Gastrocnemius medialis (tissue), 4 donors: ENCODE data around the gene TTLL3. TPM values are rescaled to one million over a fixed set of nuclear protein-coding genes. Genes with fewer than 3 reads are reported as not detected.

ENCODE experiments used
- ATAC-seq, 2 donors: fragments of 150-250 bp; one replicate each; pipeline ENCODE4 v1.9.1; 2016
- DNase-seq, 2 donors: peaks; one replicate each; pipeline ENCODE4 v3.0.0-alpha.2; 2019
- H3K27ac ChIP-seq, 4 donors: fragments of 200-600 bp; sonication (generic); 1 replicate in 1 of 4; 2 replicates in 3 of 4; pipeline ENCODE4 v1.5.1; 2016 to 2018; ENCODE audit warnings: mild to moderate bottlenecking in 2 of 4, moderate library complexity in 1 of 4
- H3K27me3 ChIP-seq, 3 donors: fragments of 200-600 bp; sonication (generic) in 2 of 3; 1 replicate in 1 of 3; 2 replicates in 2 of 3; pipeline versions ENCODE4 v1.5.1 to v1.6.0; 2016 to 2019; ENCODE audit warnings: mild to moderate bottlenecking in 1 of 3, moderate library complexity in 1 of 3
- H3K36me3 ChIP-seq, 2 donors: fragments of 200-600 bp; sonication (generic) in 1 of 2; one replicate each; pipeline ENCODE4 v1.5.1; 2017 to 2018
- H3K4me1 ChIP-seq, 2 donors: fragments of 200-600 bp; sonication (generic) in 1 of 2; one replicate each; pipeline ENCODE4 v1.5.1; 2016 to 2017; ENCODE audit warnings: mild to moderate bottlenecking in 2 of 2
- H3K4me3 ChIP-seq, 4 donors: fragments of 200-600 bp; sonication (generic) in 3 of 4; 1 replicate in 1 of 4; 2 replicates in 3 of 4; pipeline ENCODE4 v1.5.1; 2016 to 2019; ENCODE audit warnings: mild to moderate bottlenecking in 2 of 4
- H3K9me3 ChIP-seq, 3 donors: fragments of 200-600 bp; sonication (generic) in 2 of 3; 1 replicate in 1 of 3; 2 replicates in 2 of 3; pipeline ENCODE4 v1.5.1; 2016 to 2019
- CTCF ChIP-seq, 5 experiments: fragments of 450-650 bp in 3 of 5; fragments of 200-600 bp in 2 of 5; sonication (generic) in 2 of 5; IDR thresholded peaks in 4 of 5; conservative IDR thresholded peaks in 1 of 5; 1 replicate in 4 of 5; 2 replicates in 1 of 5; pipeline ENCODE4 v1.5.1; 2016 to 2019; ENCODE audit warnings: antibody characterized with exemption in 5 of 5, mild to moderate bottlenecking in 3 of 5, moderate library complexity in 3 of 5
- POLR2A ChIP-seq, 2 donors: fragments of 450-650 bp; IDR thresholded peaks; one replicate each; pipeline ENCODE4 v1.6.1; 2017; ENCODE audit warnings: antibody characterized with exemption in 2 of 2, mild to moderate bottlenecking in 2 of 2, moderate library complexity in 2 of 2
- in situ Hi-C, 4 donors: fragments of 200-750 bp; cut with MboI; loops; one replicate each; pipeline versions ENCODE4 v1.15.0 to v1.8.0; 2017; ENCODE audit warnings: low sequenced_read_pairs in 4 of 4
- intact Hi-C: fragments of 100-400 bp; cut with DNase I; formaldehyde crosslinking; loops from one replicate; pipeline ENCODE4 v1.15.1; 2023; ENCODE audit warnings: low total_unique reads
- total RNA-seq, 4 donors: library from RNA; depleted of rRNA; stranded (reverse); fragments of >200 nt; gene quantifications; one replicate each; pipeline versions ENCODE4 v1.1.0 to v1.2.3, GENCODE V29; 2016

The TTLL3 gene
- total RNA-seq, 4 donors from 2014 or later: 3.2 to 17.6 (median 8.5) TPM

- H3K4me1 ChIP-seq: no peaks in the 10 kb centered on the region
- H3K27me3 ChIP-seq: no peaks in the 10 kb centered on the region
- H3K9me3 ChIP-seq: no peaks in the 10 kb centered on the region
- intact Hi-C loops: no loop called here
- DNase-seq: no peak
- ATAC-seq: no peak
- in situ Hi-C loops: no loop called here
- H3K4me3 ChIP-seq: no peak overlapping the region
- TF ChIP-seq POLR2A (IDR thresholded peaks at IDR 0.05) (no peak), CTCF (IDR thresholded peaks at IDR 0.05 in 4 of 5, conservative IDR thresholded peaks at IDR 0.05 in 1 of 5) (no peak)
- no peak overlapping the region for H3K27ac ChIP-seq
- peaks cover 0 to 48% of the 10 kb centered on the region in 2 donors for H3K36me3 ChIP-seq
Measured at GRCh38 chr3:9833078-9833477, 23.0 kb downstream of the TTLL3 start.

- intact Hi-C loops (no loop called here), in situ Hi-C loops (no loop called here)
- no peaks in the 10 kb centered on the region for H3K27me3 ChIP-seq
- no peaks in the 10 kb centered on the region for H3K4me1 ChIP-seq
- H3K27ac ChIP-seq: no peak overlapping the region
- H3K9me3 ChIP-seq: no peaks in the 10 kb centered on the region
- ATAC-seq (no peak), DNase-seq (no peak)
- H3K4me3 ChIP-seq: no peak overlapping the region
- TF ChIP-seq POLR2A (IDR thresholded peaks at IDR 0.05): no peak
- no peak for TF ChIP-seq CTCF (IDR thresholded peaks at IDR 0.05 in 4 of 5, conservative IDR thresholded peaks at IDR 0.05 in 1 of 5)
- peaks cover 0 to 49% of the 10 kb centered on the region in 2 donors for H3K36me3 ChIP-seq
Measured at GRCh38 chr3:9834520-9835380, 24.7 kb downstream of the TTLL3 start.

DNA sequence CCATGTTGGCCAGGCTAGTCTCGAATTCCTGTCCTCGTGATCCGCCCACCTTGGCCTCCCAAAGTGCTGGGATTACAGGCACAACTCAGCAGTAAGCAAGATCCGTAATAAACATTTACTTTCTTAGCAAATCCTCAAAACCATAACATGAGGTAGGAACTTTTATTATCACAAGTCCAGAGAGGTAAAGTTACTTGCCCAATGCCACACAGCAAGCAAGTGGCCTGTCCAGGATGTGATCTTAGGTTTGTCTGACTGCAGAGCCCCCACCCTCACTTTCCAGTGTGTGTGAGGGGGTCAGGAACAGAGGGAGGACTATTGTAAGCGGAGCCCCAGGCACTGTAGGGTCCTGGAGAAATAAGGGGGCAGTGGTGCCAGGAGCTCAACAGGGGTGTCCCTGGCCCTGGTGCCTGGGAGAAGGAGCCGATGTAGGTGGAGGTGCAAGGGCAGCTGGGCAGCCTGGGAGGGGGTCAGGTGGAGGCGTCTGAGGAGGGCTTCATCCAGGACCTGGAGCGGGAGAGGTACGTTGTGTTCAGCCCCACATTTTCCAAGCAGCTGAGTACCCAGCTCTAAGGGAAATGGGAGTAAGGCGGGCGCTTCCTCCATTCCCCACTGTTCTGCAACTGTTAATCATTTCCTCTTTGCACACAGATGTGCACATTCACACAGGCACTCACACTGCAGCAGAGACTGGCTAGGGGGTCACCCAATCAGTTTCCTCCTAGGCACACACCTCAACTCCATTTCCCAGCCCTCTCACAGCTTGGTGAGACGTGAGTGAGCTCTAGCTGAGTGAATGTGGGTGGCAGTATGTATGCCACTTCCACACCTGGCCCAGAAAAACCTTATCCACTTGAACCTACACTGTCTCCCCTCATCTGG lies 27.9 kb downstream of the TTLL3 start:
- no peak for ATAC-seq
- Histone ChIP-seq H3K27me3 (no peaks in the 10 kb centered on the region), H3K36me3 (peaks cover 0 to 54% of the 10 kb centered on the region in 2 donors), H3K4me3 (no peak overlapping the region), H3K4me1 (peaks cover 6% of the 10 kb centered on the region in 2 donors), H3K9me3 (no peaks in the 10 kb centered on the region), H3K27ac (no peak overlapping the region)
- DNase-seq: no peak
- intact Hi-C loops: no loop called here
- TF ChIP-seq CTCF (IDR thresholded peaks at IDR 0.05 in 4 of 5, conservative IDR thresholded peaks at IDR 0.05 in 1 of 5): no peak
- TF ChIP-seq POLR2A (IDR thresholded peaks at IDR 0.05): no peak
- in situ Hi-C loops: no loop called here

- H3K9me3 ChIP-seq: no peaks in the 10 kb centered on the region
- ATAC-seq (no peak), DNase-seq (no peak)
- in situ Hi-C loops: no loop called here
- intact Hi-C loops: no loop called here
- no peak overlapping the region for H3K27ac ChIP-seq
- H3K4me3 ChIP-seq: no peak overlapping the region
- H3K27me3 ChIP-seq: no peaks in the 10 kb centered on the region
- H3K36me3 ChIP-seq: peaks cover 0 to 53% of the 10 kb centered on the region in 2 donors
- TF ChIP-seq POLR2A (IDR thresholded peaks at IDR 0.05) (no peak), CTCF (IDR thresholded peaks at IDR 0.05 in 4 of 5, conservative IDR thresholded peaks at IDR 0.05 in 1 of 5) (no peak)
- H3K4me1 ChIP-seq: peaks cover 7 to 8% of the 10 kb centered on the region in 2 donors
Measured at GRCh38 chr3:9838856-9839255, 28.8 kb downstream of the TTLL3 start.
